Measurements from ENCODE around the gene OR6X1. TPM values are rescaled to one million over a fixed set of nuclear protein-coding genes. Genes with fewer than 3 reads are reported as not detected.

OR6X1 gene
- total RNA-seq, 2 experiments from 2014 or later = not detected

DNA sequence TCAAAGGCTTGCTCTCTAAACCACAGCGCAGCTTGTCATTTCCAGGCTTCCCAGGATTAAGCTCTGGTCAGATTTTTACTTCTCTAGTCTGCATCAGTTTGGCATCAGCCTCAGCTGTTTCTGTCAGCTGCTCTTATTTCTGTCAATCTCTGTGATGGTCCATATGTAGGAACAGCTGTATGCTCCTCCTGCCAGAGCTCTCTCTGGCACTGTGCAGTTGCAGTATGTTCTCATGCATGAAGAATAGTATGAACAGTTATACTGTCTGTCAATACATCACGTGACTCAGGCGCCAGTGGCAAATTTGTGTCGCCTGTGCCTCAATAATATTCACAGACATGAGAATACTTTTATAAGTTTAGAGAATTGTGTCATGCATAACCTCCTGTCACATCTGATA is 45.1 kb upstream of the OR6X1 start:
- CTCF ChIA-PET (ENCODE audit: unreplicated experiment) = no interaction called here

DNA sequence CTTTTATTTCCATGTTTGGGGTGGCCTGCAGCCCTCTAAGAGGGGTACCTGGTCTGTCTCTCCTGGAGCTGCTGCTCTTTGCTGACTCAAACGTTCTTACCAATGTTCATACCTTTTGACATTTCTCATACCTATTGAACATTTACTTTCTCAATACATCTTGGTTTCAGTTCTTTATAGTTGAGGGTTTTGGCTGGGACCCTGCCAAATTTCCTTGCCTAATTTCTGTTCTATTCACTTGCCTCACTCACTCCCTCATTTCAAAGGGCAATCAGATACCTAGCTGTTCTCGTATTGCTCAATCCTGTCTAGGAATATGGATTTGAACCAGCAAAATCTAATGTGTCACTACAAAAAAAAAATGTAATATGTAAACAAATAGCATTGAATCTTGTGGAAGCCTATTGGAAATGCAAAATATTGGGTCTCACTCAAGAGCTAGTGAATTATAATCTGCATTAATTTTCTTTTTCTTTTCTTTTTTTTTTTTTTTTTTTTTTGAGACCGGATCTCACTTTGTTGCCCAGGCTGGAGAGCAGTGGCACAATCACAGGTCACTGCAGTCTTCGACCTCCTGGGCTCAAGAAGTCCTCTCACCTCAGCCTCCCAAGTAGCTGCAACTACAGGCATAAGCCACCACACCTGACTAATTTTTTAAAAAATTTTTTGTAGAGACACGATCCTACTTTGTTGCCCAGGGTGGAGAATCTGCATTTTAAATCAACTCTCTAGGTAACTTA is 44.4 kb upstream of the OR6X1 start:
- intact Hi-C loops (cut with micrococcal nuclease; ENCODE audit: unreplicated experiment) = no loop called here
- H3K4me2 ChIP-seq (ENCODE audit: low read length) = no peak overlapping the region
- H4K20me1 ChIP-seq (ENCODE audit: insufficient read depth, low read length) = no peaks in the 10 kb centered on the region
- H3K9me3 ChIP-seq (ENCODE audit: low read length) = no peaks in the 10 kb centered on the region
- no peaks in the 10 kb centered on the region for H3K36me3 ChIP-seq (ENCODE audit: insufficient read depth, low read length)
- TF ChIP-seq EZH2phosphoT487 (IDR thresholded peaks at IDR 0.05; ENCODE audit: borderline replicate concordance, low read depth, low read length) (no peak), CTCF (conservative IDR thresholded peaks at IDR 0.05; ENCODE audit: low read length) (no peak)
- no peaks in the 10 kb centered on the region for H3K79me2 ChIP-seq (ENCODE audit: insufficient read depth, low read depth, low read length)
- no TSS peak for BruUV-seq (replicated peaks)
- no peak overlapping the region for H3K4me3 ChIP-seq (ENCODE audit: low read depth, low read length, poor library complexity, severe bottlenecking)
- POLR2A ChIA-PET = interaction anchor here (0.7 kb wide), 1 partner anchor 21 kb away, joined by 3 read pairs; no protein-coding TSS in a partner anchor
- no peaks in the 10 kb centered on the region for H3K4me1 ChIP-seq (ENCODE audit: insufficient read depth, low read length, poor library complexity, severe bottlenecking)
- H3K27ac ChIP-seq (ENCODE audit: low read depth, low read length, poor library complexity, severe bottlenecking) = no peak overlapping the region
- no peak for DNase-seq (ENCODE audit: low spot score)
- CTCF ChIA-PET (ENCODE audit: unreplicated experiment) = no interaction called here
- H2AFZ ChIP-seq (ENCODE audit: low read length) = no peak overlapping the region
- H3K9me2 ChIP-seq (ENCODE audit: insufficient read depth, low read length) = no peaks in the 10 kb centered on the region

More for the DNA sequence above, 45.1 kb upstream of the OR6X1 start:
- no peaks in the 10 kb centered on the region for H3K9me3 ChIP-seq (ENCODE audit: low read length)
- no peak for TF ChIP-seq EZH2phosphoT487 (IDR thresholded peaks at IDR 0.05; ENCODE audit: borderline replicate concordance, low read depth, low read length)
- TF ChIP-seq CTCF (conservative IDR thresholded peaks at IDR 0.05; ENCODE audit: low read length) = no peak
- no peak for DNase-seq (ENCODE audit: low spot score)
- no peaks in the 10 kb centered on the region for H3K9me2 ChIP-seq (ENCODE audit: insufficient read depth, low read length)
- no peaks in the 10 kb centered on the region for H3K4me1 ChIP-seq (ENCODE audit: insufficient read depth, low read length, poor library complexity, severe bottlenecking)
- no TSS peak for BruUV-seq (replicated peaks)
- H3K36me3 ChIP-seq (ENCODE audit: insufficient read depth, low read length) = no peaks in the 10 kb centered on the region
- no peaks in the 10 kb centered on the region for H3K79me2 ChIP-seq (ENCODE audit: insufficient read depth, low read depth, low read length)
- no peak overlapping the region for H3K27ac ChIP-seq (ENCODE audit: low read depth, low read length, poor library complexity, severe bottlenecking)
- intact Hi-C loops (cut with micrococcal nuclease; ENCODE audit: unreplicated experiment) = no loop called here
- H3K4me2 ChIP-seq (ENCODE audit: low read length) = no peak overlapping the region
- POLR2A ChIA-PET = no interaction called here
- H4K20me1 ChIP-seq (ENCODE audit: insufficient read depth, low read length) = no peaks in the 10 kb centered on the region
- H3K4me3 ChIP-seq (ENCODE audit: low read depth, low read length, poor library complexity, severe bottlenecking) = no peak overlapping the region
- no peak overlapping the region for H2AFZ ChIP-seq (ENCODE audit: low read length)

GRCh38 chr11:123798079-123798478 is 43.8 kb upstream of the OR6X1 start:
- Histone ChIP-seq H3K4me3 (ENCODE audit: low read depth, low read length, poor library complexity, severe bottlenecking) (no peak overlapping the region), H3K9me3 (ENCODE audit: low read length) (no peaks in the 10 kb centered on the region), H4K20me1 (ENCODE audit: insufficient read depth, low read length) (no peaks in the 10 kb centered on the region), H3K4me2 (ENCODE audit: low read length) (no peak overlapping the region), H3K4me1 (ENCODE audit: insufficient read depth, low read length, poor library complexity, severe bottlenecking) (no peaks in the 10 kb centered on the region), H3K9me2 (ENCODE audit: insufficient read depth, low read length) (no peaks in the 10 kb centered on the region), H3K27ac (ENCODE audit: low read depth, low read length, poor library complexity, severe bottlenecking) (no peak overlapping the region), H3K79me2 (ENCODE audit: insufficient read depth, low read depth, low read length) (no peaks in the 10 kb centered on the region), H3K36me3 (ENCODE audit: insufficient read depth, low read length) (no peaks in the 10 kb centered on the region), H2AFZ (ENCODE audit: low read length) (no peak overlapping the region)
- TF ChIP-seq CTCF (conservative IDR thresholded peaks at IDR 0.05; ENCODE audit: low read length) (no peak), EZH2phosphoT487 (IDR thresholded peaks at IDR 0.05; ENCODE audit: borderline replicate concordance, low read depth, low read length) (no peak)
- DNase-seq (ENCODE audit: low spot score) = no peak
- CTCF ChIA-PET (ENCODE audit: unreplicated experiment) = no interaction called here
- intact Hi-C loops (cut with micrococcal nuclease; ENCODE audit: unreplicated experiment) = no loop called here
- POLR2A ChIA-PET = interaction anchor here (0.7 kb wide), 1 partner anchor 21 kb away, joined by 3 read pairs; no protein-coding TSS in a partner anchor
- no TSS peak for BruUV-seq (replicated peaks)
